ENCODE results near the gene TMEM240. TPM values are rescaled to one million over a fixed set of nuclear protein-coding genes. Genes with fewer than 3 reads are reported as not detected.

The TMEM240 gene
- total and polyA plus RNA-seq, 2 donors (not counting 3 experiments of a cell fraction or from before 2014, with no cell fraction given), result 7.0 to 7.6 TPM

DNA sequence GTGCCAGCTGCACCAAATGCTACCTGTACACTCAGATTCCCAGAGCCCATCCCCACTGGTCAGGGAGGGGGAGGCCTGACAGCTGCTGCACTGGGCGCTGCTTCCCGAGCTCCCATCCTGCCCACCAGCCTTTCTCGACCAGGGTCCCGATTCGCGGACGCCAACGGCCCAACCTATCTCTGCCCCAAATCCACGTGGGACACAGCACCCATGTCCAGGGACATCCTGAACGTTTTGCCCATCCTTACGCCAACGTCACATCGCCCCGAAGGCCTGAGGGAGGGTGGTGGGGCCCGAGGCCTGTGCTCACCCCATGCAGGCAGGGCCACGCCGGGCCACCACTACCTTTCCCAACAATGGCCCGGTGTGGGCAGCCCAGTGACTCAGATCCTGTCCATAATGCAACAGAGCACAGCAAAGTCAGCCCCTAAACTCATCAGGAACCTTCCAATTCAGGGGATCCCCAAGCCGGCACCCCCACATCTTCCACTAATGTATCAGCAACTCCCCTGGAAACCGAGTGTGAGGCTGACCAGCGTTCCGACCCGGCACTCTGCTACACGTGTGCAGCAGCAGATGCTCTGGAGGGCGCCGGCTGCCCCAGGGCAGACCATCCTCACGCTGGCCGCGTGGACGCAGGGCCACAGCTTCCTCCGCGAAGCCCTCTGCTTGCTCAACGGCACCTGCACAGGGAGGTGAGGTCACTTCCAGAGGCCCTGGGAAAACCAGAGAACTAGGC, 11.3 kb upstream of the TMEM240 start:
- no peak overlapping the region for H3K9ac ChIP-seq (replicated peaks; ENCODE audit: extremely low read depth, insufficient read depth, low read length)
- H3K79me2 ChIP-seq (ENCODE audit: control insufficient read depth, insufficient read depth, low read length), result peaks cover 8% of the 10 kb centered on the region
- ChIA-PET POLR2A (no interaction called here), CTCF (interaction anchor here (1.2 kb wide), 1 partner anchor 354 kb away, joined by 3 read pairs; no protein-coding TSS in a partner anchor)
- TF ChIP-seq, protein P1, sequence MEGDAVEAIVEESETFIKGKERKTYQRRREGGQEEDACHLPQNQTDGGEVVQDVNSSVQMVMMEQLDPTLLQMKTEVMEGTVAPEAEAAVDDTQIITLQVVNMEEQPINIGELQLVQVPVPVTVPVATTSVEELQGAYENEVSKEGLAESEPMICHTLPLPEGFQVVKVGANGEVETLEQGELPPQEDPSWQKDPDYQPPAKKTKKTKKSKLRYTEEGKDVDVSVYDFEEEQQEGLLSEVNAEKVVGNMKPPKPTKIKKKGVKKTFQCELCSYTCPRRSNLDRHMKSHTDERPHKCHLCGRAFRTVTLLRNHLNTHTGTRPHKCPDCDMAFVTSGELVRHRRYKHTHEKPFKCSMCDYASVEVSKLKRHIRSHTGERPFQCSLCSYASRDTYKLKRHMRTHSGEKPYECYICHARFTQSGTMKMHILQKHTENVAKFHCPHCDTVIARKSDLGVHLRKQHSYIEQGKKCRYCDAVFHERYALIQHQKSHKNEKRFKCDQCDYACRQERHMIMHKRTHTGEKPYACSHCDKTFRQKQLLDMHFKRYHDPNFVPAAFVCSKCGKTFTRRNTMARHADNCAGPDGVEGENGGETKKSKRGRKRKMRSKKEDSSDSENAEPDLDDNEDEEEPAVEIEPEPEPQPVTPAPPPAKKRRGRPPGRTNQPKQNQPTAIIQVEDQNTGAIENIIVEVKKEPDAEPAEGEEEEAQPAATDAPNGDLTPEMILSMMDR (IDR thresholded peaks at IDR 0.05; ENCODE audit: extremely low read depth in 1 of 2, insufficient read depth in 1 of 2, low read depth in 1 of 2, low read length in 2 of 2), result no peak
- no peak for TF ChIP-seq FOS (IDR thresholded peaks at IDR 0.05; ENCODE audit: borderline replicate concordance, insufficient read depth, low read length)
- no peak for TF ChIP-seq MYC (IDR thresholded peaks at IDR 0.05; ENCODE audit: low read depth, low read length)
- TF ChIP-seq POLR2AphosphoS5 (IDR thresholded peaks at IDR 0.05; ENCODE audit: insufficient read depth, low read depth, low read length), result no peak
- TF ChIP-seq MAX (IDR thresholded peaks at IDR 0.05; ENCODE audit: insufficient read depth, insufficient read length), result no peak
- TF ChIP-seq EZH2 (IDR thresholded peaks at IDR 0.05; ENCODE audit: borderline replicate concordance, low read depth, low read length, severe bottlenecking), result no peak
- intact Hi-C loops (cut with micrococcal nuclease), result no loop called here
- no TSS peak for BruUV-seq (replicated peaks)
- no peaks in the 10 kb centered on the region for H3K36me3 ChIP-seq (ENCODE audit: control insufficient read depth in 2 of 2, extremely low read depth in 1 of 2, insufficient read depth in 2 of 2, low read length in 2 of 2)
- no peaks in the 10 kb centered on the region for H3K27me3 ChIP-seq (ENCODE audit: control insufficient read depth in 2 of 2, insufficient read depth in 2 of 2, low read length in 2 of 2)
- no peaks in the 10 kb centered on the region for H3K9me3 ChIP-seq (replicated peaks; ENCODE audit: control insufficient read depth, insufficient read depth, low read length)
- no peaks in the 10 kb centered on the region for H4K20me1 ChIP-seq (replicated peaks; ENCODE audit: control insufficient read depth, extremely low read depth, insufficient read depth, low read length)
- dilution Hi-C loops (cut with MboI; ENCODE audit: extremely low pct_ligation_motif_present, low sequenced_read_pairs), result no loop called here
- no peak overlapping the region for H3K4me2 ChIP-seq (ENCODE audit: insufficient read depth, low read length)
- no peak overlapping the region for H2AFZ ChIP-seq (ENCODE audit: low read depth, low read length)
- no peak for FAIRE-seq
- H3K9me1 ChIP-seq (replicated peaks; ENCODE audit: control insufficient read depth, extremely low read depth, insufficient read depth, low read length), result no peaks in the 10 kb centered on the region
- DNase-seq (ENCODE audit: low read depth, low spot score), result no peak
- H3K27ac ChIP-seq (ENCODE audit: insufficient read depth, low read depth, low read length), result no peak overlapping the region
- H3K4me3 ChIP-seq (replicated peaks in 1 of 3; ENCODE audit: insufficient read depth in 1 of 3, low read depth in 1 of 3, low read length in 3 of 3), result no peak overlapping the region
- H3K4me1 ChIP-seq (ENCODE audit: control insufficient read depth, extremely low read depth, insufficient read depth, low read length), result no peaks in the 10 kb centered on the region
